CD4-positive, CD25-positive, alpha-beta regulatory T cell (primary cell): ENCODE results near the gene C19orf47. TPM values are rescaled to one million over a fixed set of nuclear protein-coding genes. Genes with fewer than 3 reads are reported as not detected.

Experiments
- ATAC-seq, 2 donors: fragments of 150-1000 bp; cut with Tn5 transposase; one replicate each; pipeline ENCODE4 v1.10.0; 2021; ENCODE audit warnings: low read depth in 2 of 2, moderate number of reproducible peaks in 2 of 2, moderate library complexity in 1 of 2
- DNase-seq, 3 donors: peaks; one replicate each; pipeline versions ENCODE4 v3.0.0 to v3.0.0-alpha.2; 2012 to 2022; ENCODE audit warnings: mixed read lengths in 1 of 3
- H3K27ac ChIP-seq: one replicate; pipeline ENCODE4 v1.7.0; 2013; ENCODE audit warnings: mild to moderate bottlenecking, low read length; ENCODE audit not compliant: insufficient read depth, poor library complexity, severe bottlenecking
- H3K27me3 ChIP-seq: one replicate; pipeline ENCODE4 v1.7.0; 2013; ENCODE audit warnings: low read length; ENCODE audit not compliant: control insufficient read depth, insufficient read depth
- H3K36me3 ChIP-seq: one replicate; pipeline ENCODE4 v1.7.0; 2013; ENCODE audit warnings: mild to moderate bottlenecking, low read length, moderate library complexity; ENCODE audit not compliant: control insufficient read depth, insufficient read depth
- H3K4me1 ChIP-seq: 2 replicates; pipeline ENCODE4 v1.7.0; 2013; ENCODE audit warnings: mild to moderate bottlenecking, low read length; ENCODE audit not compliant: insufficient read depth, control insufficient read depth, poor library complexity, severe bottlenecking
- H3K4me3 ChIP-seq: one replicate; pipeline ENCODE4 v1.7.0; 2013; ENCODE audit warnings: low read depth, mild to moderate bottlenecking, low read length, moderate library complexity
- H3K9me3 ChIP-seq, 2 experiments: 1 replicate in 1 of 2; 2 replicates in 1 of 2; pipeline ENCODE4 v1.7.0; 2013; ENCODE audit warnings: low read length in 2 of 2, mild to moderate bottlenecking in 1 of 2, moderate library complexity in 1 of 2; ENCODE audit not compliant: control insufficient read depth in 2 of 2
- H3K27ac Mint-ChIP-seq, 3 donors: one replicate each; pipeline ENCODE4 v1.8.0; 2020 to 2022; ENCODE audit warnings: mild to moderate bottlenecking in 3 of 3, mixed read lengths in 3 of 3, moderate library complexity in 2 of 3
- H3K27me3 Mint-ChIP-seq: one replicate; pipeline ENCODE4 v1.8.0; 2022; ENCODE audit warnings: mild to moderate bottlenecking, mixed read lengths
- H3K36me3 Mint-ChIP-seq: one replicate; pipeline ENCODE4 v1.8.0; 2020; ENCODE audit warnings: mixed read lengths
- H3K4me1 Mint-ChIP-seq, 4 donors: one replicate each; pipeline ENCODE4 v1.8.0; 2020 to 2022; ENCODE audit warnings: mixed read lengths in 4 of 4, mild to moderate bottlenecking in 1 of 4
- H3K4me3 Mint-ChIP-seq, 4 donors: one replicate each; pipeline ENCODE4 v1.8.0; 2020 to 2022; ENCODE audit warnings: mild to moderate bottlenecking in 4 of 4, mixed read lengths in 4 of 4, moderate library complexity in 3 of 4
- H3K9me3 Mint-ChIP-seq, 7 donors: one replicate each; pipeline ENCODE4 v1.8.0; 2020 to 2022; ENCODE audit warnings: mixed read lengths in 7 of 7, mild to moderate bottlenecking in 3 of 7, moderate library complexity in 2 of 7
- polyA plus RNA-seq, 4 donors: library from polyadenylated mRNA; unstranded; fragments of 300-500 nt; fragmentation: Illumina TruSeq; gene quantifications; one replicate each; pipeline ENCODE4 v1.2.3, GENCODE V29; 2021
- total RNA-seq: library from RNA; stranded (reverse); gene quantifications from one replicate; pipeline ENCODE4 v1.2.3, GENCODE V29; 2022

Gene C19orf47
- total and polyA plus RNA-seq, 5 donors from 2014 or later = 5.9 to 12.4 (median 6.8) TPM

GRCh38 chr19:40363069-40363468 lies 14.9 kb upstream of the C19orf47 start:
- H3K27me3 Mint-ChIP-seq = no peaks in the 10 kb centered on the region
- no peak for DNase-seq
- H3K4me3 Mint-ChIP-seq = no peak overlapping the region

GRCh38 chr19:40362160-40362559 lies 14.0 kb upstream of the C19orf47 start:
- H3K4me3 Mint-ChIP-seq = no peak overlapping the region
- ATAC-seq (no peak), DNase-seq (no peak)
- H3K4me1 Mint-ChIP-seq = peaks cover 7 to 18% (median 17%) of the 10 kb centered on the region in 4 donors
- H3K36me3 Mint-ChIP-seq = peaks cover 15% of the 10 kb centered on the region
- no peak overlapping the region for H3K27ac Mint-ChIP-seq
- H3K27ac ChIP-seq = no peak overlapping the region
- H3K27me3 ChIP-seq = no peaks in the 10 kb centered on the region
- no peaks in the 10 kb centered on the region for H3K9me3 ChIP-seq
- H3K9me3 Mint-ChIP-seq = no peaks in the 10 kb centered on the region
- peaks cover 5% of the 10 kb centered on the region for H3K4me1 ChIP-seq
- no peak overlapping the region for H3K4me3 ChIP-seq
- no peaks in the 10 kb centered on the region for H3K27me3 Mint-ChIP-seq
- peaks cover 6% of the 10 kb centered on the region for H3K36me3 ChIP-seq

More at GRCh38 chr19:40363069-40363468, 14.9 kb upstream of the C19orf47 start:
- peaks cover 17% of the 10 kb centered on the region for H3K36me3 Mint-ChIP-seq
- no peaks in the 10 kb centered on the region for H3K9me3 Mint-ChIP-seq
- Histone ChIP-seq H3K27me3 (no peaks in the 10 kb centered on the region), H3K9me3 (no peaks in the 10 kb centered on the region), H3K4me3 (no peak overlapping the region), H3K27ac (no peak overlapping the region), H3K36me3 (peaks cover 6% of the 10 kb centered on the region), H3K4me1 (peaks cover 5% of the 10 kb centered on the region)
- peaks cover 7 to 18% (median 14%) of the 10 kb centered on the region in 4 donors for H3K4me1 Mint-ChIP-seq
- no peak for ATAC-seq
- H3K27ac Mint-ChIP-seq = peak overlapping the region in 2 of 3 donors; percentile 36 to 92

DNA sequence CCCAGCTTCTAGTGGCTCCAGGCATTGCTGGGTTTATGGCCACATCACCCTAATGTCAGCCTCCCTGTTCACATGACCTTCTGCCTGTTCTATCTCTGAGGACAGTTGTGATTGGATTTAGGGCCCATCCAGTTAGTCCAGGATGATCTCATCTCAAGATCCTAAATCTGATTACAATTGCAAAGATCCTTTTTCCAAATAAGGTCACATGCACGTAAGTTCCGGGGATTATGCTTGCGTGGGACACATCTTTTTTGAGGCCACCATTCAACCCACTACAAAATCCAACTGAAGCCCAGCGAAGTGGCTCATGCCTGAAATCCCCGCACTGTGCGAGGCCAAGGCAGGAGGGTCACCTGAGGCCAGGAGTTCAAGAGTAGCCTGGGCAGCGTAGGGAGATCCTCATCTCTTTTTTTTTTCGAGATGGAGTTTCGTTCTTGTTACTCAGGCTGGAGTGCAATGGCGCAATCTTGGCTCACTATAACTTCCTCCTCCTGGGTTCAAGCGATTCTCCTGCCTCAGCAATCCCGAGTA lies 12.6 kb upstream of the C19orf47 start:
- Histone ChIP-seq H3K4me3 (no peak overlapping the region), H3K27me3 (no peaks in the 10 kb centered on the region), H3K27ac (no peak overlapping the region), H3K36me3 (no peaks in the 10 kb centered on the region), H3K9me3 (no peaks in the 10 kb centered on the region), H3K4me1 (peaks cover 5% of the 10 kb centered on the region)
- Mint-ChIP-seq H3K9me3 (no peaks in the 10 kb centered on the region), H3K36me3 (peaks cover 19% of the 10 kb centered on the region), H3K27ac (no peak overlapping the region), H3K4me1 (peaks cover 7 to 27% (median 21%) of the 10 kb centered on the region in 4 donors), H3K27me3 (no peaks in the 10 kb centered on the region), H3K4me3 (no peak overlapping the region)
- ATAC-seq (no peak), DNase-seq (no peak)

GRCh38 chr19:40360020-40360707 lies 12.0 kb upstream of the C19orf47 start:
- H3K4me3 Mint-ChIP-seq = no peak overlapping the region
- H3K9me3 Mint-ChIP-seq = no peaks in the 10 kb centered on the region
- DNase-seq (no peak), ATAC-seq (no peak)
- Histone ChIP-seq H3K27ac (no peak overlapping the region), H3K9me3 (no peaks in the 10 kb centered on the region), H3K4me1 (peaks cover under 1% of the 10 kb centered on the region), H3K27me3 (no peaks in the 10 kb centered on the region), H3K36me3 (no peaks in the 10 kb centered on the region), H3K4me3 (no peak overlapping the region)
- peaks cover 4 to 25% (median 19%) of the 10 kb centered on the region in 4 donors for H3K4me1 Mint-ChIP-seq
- peaks cover 20% of the 10 kb centered on the region for H3K36me3 Mint-ChIP-seq
- no peaks in the 10 kb centered on the region for H3K27me3 Mint-ChIP-seq
- H3K27ac Mint-ChIP-seq = no peak overlapping the region

DNA sequence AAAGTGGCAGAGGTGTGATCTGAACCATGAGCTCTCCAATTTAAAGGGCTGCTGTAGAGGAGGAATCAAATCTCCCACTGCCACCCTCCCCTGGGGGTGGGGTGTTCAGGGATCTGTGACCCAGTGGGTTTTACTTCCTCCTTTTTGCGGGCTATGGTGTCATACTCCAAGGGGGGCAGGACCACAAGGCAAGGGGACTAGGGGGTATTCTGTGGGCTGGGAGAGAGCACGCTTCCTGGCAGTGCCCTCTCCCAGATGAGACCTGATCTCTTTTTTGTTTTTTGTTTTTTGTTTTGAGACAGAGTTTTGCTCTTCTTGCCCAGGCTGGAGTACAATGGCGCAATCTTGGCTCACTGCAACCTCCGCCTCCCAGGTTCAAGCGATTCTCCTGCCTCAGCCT lies 10.6 kb upstream of the C19orf47 start:
- Histone ChIP-seq H3K9me3 (no peaks in the 10 kb centered on the region), H3K36me3 (no peaks in the 10 kb centered on the region), H3K27me3 (no peaks in the 10 kb centered on the region), H3K27ac (no peak overlapping the region), H3K4me1 (no peaks in the 10 kb centered on the region), H3K4me3 (no peak overlapping the region)
- Mint-ChIP-seq H3K9me3 (no peaks in the 10 kb centered on the region), H3K4me3 (no peak overlapping the region), H3K27me3 (no peaks in the 10 kb centered on the region), H3K4me1 (peaks cover 0 to 21% (median 15%) of the 10 kb centered on the region in 4 donors), H3K27ac (no peak overlapping the region), H3K36me3 (peaks cover 20% of the 10 kb centered on the region)
- DNase-seq = no peak
- ATAC-seq = peak; percentile 43 to 44

- Mint-ChIP-seq H3K9me3 (no peaks in the 10 kb centered on the region), H3K36me3 (peaks cover 16% of the 10 kb centered on the region), H3K4me1 (peaks cover 0 to 17% (median 10%) of the 10 kb centered on the region in 4 donors), H3K27ac (no peak overlapping the region), H3K27me3 (no peaks in the 10 kb centered on the region), H3K4me3 (no peak overlapping the region)
- no peak overlapping the region for H3K4me3 ChIP-seq
- H3K9me3 ChIP-seq = no peaks in the 10 kb centered on the region
- H3K27me3 ChIP-seq = no peaks in the 10 kb centered on the region
- ATAC-seq (no peak), DNase-seq (no peak)
- H3K36me3 ChIP-seq = no peaks in the 10 kb centered on the region
- no peak overlapping the region for H3K27ac ChIP-seq
- H3K4me1 ChIP-seq = no peaks in the 10 kb centered on the region
Measured at GRCh38 chr19:40357640-40358039, 9.4 kb upstream of the C19orf47 start.

DNA sequence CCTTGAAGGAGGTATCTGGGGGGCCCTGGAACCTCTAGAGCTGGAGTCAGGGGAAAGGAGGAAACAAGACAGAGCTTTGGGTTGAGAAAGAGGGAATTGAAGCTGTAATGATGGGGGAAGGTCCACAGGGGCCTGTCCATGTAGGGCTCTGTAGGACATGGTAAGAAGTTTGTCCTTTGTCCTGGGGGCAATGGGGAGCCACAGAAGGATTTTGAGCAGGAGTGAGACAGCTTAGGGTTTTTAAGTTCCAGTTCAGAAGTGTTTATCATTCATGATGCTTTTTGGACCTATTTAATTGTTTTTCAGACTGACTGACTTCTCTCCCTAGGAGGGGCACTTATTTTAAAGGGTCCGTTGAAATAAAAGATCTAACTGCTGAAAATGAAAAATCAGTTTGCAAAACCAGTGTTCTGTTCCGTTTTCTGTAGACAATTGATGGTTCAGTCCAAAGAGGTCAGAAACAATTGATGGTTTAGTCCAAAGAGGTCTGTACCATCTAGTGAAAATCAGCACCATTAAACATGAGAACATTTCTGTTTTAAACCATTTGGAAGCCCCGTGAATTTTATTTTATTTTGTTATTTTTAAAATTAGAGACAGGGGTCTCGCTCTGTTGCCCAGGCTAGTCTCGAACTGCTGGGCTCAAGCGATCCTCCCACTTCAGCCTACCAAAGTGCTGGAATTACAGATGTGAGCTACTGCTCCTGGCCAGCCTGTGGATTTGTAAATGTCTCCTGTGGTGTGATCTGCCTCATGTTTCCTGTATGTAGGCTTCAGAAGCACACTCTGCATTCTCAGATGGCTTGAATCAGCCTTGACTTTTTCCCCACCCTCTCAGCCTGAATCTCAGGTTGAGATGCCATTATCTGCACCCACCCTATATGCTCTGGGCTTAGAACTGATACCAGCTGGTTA lies 8.7 kb upstream of the C19orf47 start:
- ATAC-seq = no peak
- Histone ChIP-seq H3K27me3 (no peaks in the 10 kb centered on the region), H3K36me3 (no peaks in the 10 kb centered on the region), H3K9me3 (no peaks in the 10 kb centered on the region), H3K4me3 (no peak overlapping the region), H3K27ac (no peak overlapping the region), H3K4me1 (no peaks in the 10 kb centered on the region)
- H3K4me3 Mint-ChIP-seq = peak overlapping the region in 1 of 4 donors; percentile 26
- no peaks in the 10 kb centered on the region for H3K9me3 Mint-ChIP-seq
- H3K27ac Mint-ChIP-seq = peak overlapping the region in 2 of 3 donors; percentile 9 to 33
- DNase-seq = no peak
- H3K4me1 Mint-ChIP-seq = peaks cover 0 to 17% (median 8%) of the 10 kb centered on the region in 4 donors
- peaks cover 16% of the 10 kb centered on the region for H3K36me3 Mint-ChIP-seq
- no peaks in the 10 kb centered on the region for H3K27me3 Mint-ChIP-seq
